AG09319 (cell line): Measurements from ENCODE around the gene LIMCH1.

Source experiments
- DNase-seq: peaks from one replicate; pipeline ENCODE4 v3.0.0-alpha.2; 2010; ENCODE audit warnings: low read depth; ENCODE audit errors: extremely low read depth
- TF ChIP-seq, protein P1 (sequence below): IDR thresholded peaks from 2 replicates; pipeline ENCODE4 v1.5.1; 2011; ENCODE audit warnings: low read depth, mild to moderate bottlenecking, inconsistent platforms, low read length, moderate library complexity

LIMCH1 gene

DNA sequence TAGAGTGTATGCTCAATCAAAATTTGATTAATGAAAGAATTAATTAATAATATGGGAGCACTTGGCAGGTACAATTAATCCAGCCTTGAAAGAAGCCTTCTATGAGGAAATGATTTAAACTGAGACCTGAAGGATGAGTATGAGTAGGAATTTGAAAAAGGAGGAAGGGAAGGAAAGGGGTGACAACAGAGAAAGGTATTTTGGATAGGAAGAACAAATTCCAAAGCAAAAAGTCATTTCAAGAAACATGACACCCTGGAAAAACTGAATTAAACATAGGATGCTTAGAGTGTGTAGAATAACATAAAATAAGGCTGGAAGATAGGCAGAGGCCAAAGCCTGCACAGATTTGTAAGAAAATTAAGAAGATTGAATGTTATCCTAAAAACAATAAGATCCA, 180.9 kb downstream of the LIMCH1 start:
- TF ChIP-seq, protein P1, sequence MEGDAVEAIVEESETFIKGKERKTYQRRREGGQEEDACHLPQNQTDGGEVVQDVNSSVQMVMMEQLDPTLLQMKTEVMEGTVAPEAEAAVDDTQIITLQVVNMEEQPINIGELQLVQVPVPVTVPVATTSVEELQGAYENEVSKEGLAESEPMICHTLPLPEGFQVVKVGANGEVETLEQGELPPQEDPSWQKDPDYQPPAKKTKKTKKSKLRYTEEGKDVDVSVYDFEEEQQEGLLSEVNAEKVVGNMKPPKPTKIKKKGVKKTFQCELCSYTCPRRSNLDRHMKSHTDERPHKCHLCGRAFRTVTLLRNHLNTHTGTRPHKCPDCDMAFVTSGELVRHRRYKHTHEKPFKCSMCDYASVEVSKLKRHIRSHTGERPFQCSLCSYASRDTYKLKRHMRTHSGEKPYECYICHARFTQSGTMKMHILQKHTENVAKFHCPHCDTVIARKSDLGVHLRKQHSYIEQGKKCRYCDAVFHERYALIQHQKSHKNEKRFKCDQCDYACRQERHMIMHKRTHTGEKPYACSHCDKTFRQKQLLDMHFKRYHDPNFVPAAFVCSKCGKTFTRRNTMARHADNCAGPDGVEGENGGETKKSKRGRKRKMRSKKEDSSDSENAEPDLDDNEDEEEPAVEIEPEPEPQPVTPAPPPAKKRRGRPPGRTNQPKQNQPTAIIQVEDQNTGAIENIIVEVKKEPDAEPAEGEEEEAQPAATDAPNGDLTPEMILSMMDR: no peak
- no peak for DNase-seq

DNA sequence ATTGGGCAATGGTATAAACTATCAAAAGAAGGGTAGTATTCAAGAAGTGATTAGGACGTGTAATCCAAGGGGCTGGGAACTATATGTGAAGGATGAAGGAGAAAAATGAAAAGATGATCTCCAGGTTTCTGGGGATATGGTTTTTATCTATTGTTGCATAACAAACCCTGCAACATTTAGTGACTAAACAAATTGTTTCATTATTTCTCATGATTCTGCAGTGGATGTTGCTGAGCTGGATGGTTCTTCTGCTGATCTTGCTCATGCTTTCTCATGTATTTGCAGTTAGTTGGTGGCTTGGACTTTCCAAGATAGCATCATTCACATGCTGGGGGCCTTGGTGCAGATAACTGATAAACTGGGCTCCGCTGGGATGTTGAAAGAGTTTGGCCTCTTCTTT, 181.5 kb downstream of the LIMCH1 start:
- no peak for DNase-seq
- TF ChIP-seq, protein P1: no peak

DNA sequence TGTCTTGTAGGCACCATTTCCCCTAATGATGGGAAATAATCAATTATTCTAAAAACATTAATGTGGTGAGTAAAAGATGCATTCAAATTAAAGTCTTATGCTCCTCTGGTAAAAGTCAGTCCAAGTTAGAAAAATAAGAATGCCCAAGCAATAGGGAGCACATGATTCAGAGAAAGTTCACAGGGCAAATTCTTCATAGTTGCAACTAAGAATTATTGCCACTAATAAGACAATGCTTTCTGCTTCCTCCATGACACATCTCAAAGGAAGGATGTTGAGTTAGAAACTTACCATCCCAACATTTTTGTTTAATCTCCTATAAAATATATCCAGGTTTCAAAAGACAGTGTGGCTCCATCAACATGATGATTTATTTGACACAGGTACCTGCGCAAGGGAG, 184.2 kb downstream of the LIMCH1 start:
- DNase-seq: no peak

DNA sequence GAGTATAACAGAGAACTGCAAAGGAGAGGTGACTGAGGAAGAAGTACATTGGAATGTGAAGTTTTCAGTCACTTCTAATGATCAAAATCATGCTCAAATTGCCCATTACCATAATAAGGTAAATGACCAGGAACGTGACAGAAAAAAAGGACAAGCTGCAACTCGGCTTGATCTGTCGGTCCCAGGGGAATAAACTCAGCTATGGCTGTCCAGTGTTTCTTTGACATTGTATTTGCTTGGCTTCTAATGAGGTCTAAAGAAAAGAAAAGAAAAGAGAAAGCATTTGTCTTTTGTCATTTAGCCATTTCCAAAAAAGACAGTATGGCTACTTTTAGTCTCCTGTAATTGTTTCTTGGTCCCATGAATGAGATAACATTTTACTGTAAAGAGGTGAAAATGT, 185.3 kb downstream of the LIMCH1 start:
- no peak for DNase-seq
- TF ChIP-seq, protein P1: no peak

More for the DNA sequence above, 184.2 kb downstream of the LIMCH1 start:
- TF ChIP-seq, protein P1: no peak

DNA sequence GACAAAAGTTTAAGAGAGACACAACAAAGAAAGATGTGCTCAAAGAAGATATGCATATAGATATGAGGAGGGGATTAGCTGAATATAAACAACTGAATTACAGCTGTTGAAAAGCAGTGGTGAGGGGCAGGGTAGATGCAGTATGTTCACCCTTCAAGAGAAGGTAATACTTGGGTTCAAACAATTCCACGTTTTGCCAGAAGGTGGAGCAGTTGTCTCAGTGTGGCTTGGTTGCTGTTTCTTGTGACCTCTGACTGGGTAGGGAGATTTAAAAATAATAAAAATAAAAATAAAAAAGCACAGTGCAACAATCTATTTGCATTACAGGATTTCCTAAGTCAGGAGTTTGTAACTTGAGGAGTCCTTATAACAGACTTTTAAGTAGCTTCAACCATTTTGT, 187.3 kb downstream of the LIMCH1 start:
- DNase-seq: no peak
- TF ChIP-seq, protein P1: no peak

DNA sequence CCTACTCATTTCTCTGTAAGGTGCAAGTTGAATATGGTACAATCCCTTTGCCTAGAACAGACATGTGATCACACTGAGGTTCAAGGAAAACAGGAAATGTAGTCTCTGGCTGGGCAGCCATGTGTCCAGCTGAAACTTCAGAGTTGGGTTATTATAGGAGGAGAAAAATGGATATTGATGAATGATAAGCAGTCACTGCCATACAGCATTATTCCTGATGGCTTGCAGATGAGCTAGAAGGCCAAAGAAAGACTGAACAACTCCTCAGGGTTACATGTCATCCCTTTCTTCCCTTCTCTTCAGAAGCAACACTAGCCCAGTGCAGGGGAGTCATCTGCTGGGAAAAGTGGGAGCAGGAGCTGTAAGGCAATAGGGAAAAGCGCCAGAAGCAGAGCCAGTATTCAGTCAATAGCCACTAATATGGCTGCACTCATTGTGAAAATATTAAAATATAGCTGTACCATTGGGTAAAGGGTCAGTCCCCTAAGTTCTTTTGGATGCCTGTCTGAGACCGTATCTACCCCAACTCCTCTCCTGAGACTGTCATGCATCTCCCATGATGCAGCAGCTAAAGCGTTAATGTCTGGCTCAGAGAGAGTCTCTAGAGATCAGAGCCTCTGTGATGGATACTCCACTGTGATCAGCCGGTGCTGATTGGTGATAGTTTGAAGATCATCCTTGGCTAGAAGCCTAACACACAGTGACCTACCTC, 190.1 kb downstream of the LIMCH1 start:
- TF ChIP-seq, protein P1: no peak
- no peak for DNase-seq

DNA sequence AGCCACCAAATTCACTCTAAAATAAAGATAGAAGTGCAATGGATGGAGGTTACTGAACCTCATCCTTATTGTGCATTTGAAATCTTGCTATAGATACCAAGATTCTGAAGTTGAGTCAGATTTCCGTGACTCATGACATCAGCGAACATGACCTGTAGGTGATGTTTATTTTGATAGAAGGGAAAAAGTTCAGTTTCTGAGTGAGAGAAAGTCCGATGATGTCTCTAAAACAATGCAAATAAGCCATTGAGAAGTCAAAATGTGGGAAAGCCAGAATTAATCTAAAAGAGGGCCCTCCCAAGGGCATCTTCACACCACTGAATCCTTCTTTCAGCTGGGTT, 190.6 kb downstream of the LIMCH1 start:
- TF ChIP-seq, protein P1: no peak

More for the DNA sequence above, 190.6 kb downstream of the LIMCH1 start:
- DNase-seq: no peak
